Effector CD4-positive, alpha-beta T cell (primary cell): ENCODE data around the gene UBE2E1.

Experiments used
- DNase-seq: peaks from one replicate; pipeline ENCODE4 v3.0.0-alpha.2; 2020

Gene UBE2E1

DNA sequence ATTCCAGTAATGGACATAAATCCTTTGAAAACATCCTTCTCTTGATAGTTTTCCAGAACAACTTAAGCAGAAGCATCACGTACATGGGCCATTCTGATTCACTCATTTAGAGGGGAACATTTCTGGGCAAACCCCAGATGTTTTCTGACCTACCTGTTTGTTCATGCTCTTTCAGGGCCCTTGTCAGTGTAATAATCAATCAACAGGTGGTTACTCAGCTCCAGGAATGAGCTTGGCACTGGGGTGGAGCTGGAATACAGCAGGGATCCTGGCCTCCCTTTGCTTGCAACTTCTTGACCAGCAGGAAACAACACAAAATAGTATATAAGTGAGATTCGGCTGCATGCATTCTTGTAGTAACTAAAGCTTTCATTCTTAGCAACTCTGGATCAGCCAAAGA, 9.2 kb upstream of the UBE2E1 start:
- DNase-seq, result no peak

- DNase-seq, result no peak
Observed at GRCh38 chr3:23797491-23797890, 8.3 kb upstream of the UBE2E1 start.

DNA sequence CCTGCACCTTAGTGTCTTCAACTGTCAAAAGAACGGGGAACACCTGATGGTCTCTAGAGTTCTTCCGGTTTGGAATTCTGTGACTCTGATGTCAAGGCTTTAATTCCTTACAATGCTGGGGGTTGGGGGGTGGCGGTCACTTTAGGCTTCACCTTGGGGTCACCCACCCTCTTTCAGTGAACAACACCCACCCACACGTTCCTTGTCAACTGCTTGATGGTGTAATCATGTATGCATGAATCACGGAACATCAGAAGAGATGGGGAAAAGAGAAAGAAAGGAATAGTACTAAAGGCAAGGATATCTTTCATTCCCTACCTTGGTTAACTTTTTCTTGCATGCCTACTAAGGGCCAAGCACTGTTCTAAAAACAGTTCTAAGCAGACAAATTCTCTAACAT, 7.3 kb upstream of the UBE2E1 start:
- no peak for DNase-seq

- DNase-seq, result no peak
Observed at GRCh38 chr3:23798876-23799275, 6.9 kb upstream of the UBE2E1 start.

- DNase-seq, result no peak
Observed at GRCh38 chr3:23800731-23801130, 5.0 kb upstream of the UBE2E1 start.

- no peak for DNase-seq
Observed at GRCh38 chr3:23804441-23805209, 1.1 kb upstream of the UBE2E1 start.

GRCh38 chr3:23805210-23805632, 534 bp upstream of the UBE2E1 start:
- no peak for DNase-seq

DNA sequence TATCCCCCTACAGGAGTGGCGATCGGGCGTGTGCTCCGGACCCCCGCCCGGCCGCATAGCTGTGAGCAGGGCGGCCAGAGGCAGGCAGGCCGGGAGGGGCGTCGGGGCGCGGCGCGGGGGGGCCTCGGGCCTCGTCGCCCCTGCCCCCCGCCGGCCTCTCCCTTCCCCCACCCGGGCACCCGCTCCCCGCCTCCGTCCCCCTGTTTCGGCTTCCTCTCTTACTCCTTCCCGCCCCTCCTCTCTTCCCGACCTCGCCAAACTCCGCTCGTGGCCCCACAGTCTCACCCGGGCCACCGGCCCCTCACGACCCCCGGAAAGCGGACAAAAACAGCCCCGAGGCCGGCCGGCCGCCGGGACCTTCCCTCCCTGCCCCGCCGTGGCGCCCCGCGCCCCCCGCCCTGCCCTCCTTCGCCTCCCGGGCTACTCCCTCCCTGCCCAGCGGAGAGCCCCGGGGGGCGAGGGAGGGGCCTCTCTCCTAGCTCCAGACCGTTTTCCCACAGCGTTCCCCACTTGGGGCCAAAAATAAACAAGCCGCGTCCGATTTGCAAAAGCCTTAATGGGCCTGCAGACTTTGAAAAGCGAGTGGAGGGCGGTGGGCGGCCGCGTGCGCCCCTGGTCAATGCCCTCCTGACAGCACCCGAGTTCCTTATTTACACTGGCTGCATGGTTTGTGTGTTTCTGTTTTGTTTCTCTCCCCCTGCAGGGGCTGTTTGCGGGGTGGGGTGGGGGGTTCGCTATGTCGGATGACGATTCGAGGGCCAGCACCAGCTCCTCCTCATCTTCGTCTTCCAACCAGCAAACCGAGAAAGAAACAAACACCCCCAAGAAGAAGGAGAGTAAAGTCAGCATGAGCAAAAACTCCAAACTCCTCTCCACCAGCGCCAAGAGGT, 1.0 kb downstream of the UBE2E1 start:
- DNase-seq, result no peak

DNA sequence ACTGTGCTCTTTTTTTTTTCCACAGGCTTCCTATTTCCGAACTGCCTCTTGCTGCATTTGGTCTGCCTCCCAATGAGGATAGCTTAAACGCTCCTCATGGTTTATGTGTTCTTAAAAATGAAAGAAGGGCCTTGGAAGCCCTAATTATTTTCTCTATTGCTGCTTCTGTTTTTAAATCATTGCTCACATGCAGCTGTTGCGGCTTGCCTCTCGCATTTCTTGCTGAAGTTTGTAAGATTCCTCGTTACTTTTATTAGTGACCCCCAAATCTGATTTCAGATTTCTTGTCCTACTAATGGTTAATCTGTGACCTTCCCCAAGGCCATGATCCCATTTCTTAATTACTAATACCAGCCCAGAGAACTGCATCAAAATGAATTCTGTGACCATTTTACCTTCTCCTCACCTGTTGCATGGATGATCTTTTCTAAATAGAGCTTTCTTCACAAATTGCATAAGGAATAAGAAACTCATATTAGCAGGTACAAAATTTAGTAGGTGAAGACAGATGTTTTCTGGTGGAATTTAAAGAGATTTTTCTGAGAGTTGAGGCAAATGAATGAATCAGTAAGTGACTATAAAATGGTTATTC, 1.8 kb downstream of the UBE2E1 start:
- no peak for DNase-seq

GRCh38 chr3:23808525-23808924, 2.8 kb downstream of the UBE2E1 start:
- no peak for DNase-seq

DNA sequence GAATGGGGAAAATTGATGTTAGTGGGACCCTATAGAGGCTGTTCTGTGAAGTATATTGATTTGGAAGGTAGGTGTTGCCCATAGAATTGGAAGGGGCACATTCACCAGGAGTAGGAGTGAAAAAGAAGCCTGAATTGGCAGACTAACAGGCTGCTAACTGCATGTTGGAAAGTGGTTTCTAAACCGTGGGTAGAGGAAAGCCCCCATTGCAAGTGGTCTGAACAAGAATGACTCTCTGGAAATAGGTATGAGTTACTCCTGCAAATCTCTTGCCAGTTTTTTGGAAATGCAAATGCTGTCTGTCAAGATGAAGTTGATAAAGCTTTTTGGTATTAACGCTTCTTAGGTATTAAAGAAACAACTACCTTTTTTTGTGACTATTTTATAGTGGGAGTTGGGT, 3.5 kb downstream of the UBE2E1 start:
- DNase-seq, result no peak

GRCh38 chr3:23809840-23810342, 4.1 kb downstream of the UBE2E1 start:
- no peak for DNase-seq

DNA sequence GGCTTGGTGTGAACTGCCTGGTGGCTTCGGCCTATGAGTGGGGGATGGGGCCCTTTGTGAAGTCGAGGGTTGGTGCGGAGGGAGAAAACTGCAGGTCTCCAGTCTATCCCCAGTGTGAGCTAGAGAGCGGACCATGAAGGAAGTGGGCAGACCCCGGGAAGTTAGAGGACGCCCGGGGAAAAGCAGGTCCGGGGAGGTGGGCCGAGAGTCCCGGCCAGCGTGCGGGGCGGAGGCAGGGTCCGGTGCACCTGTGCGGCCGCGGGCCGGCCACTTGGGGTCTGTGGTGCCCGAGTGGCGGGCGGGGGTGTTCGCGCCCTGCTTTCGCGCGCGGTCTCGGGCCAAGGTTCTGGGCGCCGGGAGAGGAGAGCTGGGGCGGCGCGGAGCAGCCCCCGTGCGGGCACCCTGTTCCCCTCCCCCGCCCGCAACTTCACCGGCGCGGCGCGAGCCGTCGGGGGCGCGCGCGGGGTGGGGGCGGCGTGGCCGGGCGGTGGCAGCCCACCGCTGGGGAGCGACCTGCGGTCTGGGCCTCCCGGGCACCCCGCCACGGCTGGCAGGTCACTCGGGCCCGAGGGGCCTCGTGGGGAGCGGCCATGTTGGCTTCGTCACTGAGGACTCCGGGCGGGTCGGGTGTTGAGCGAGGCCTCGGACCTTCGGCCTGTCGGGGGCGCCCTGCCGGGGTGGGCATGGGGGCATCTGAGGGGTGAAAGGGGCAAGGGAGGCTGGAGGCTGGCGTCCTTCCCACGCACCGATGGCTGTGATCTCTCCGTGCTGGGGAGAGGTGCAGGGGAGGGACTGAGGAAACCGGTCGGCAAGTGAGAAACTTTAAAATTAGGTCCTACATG, 4.8 kb downstream of the UBE2E1 start:
- peak; percentile 10 for DNase-seq

GRCh38 chr3:23811185-23811527, 5.4 kb downstream of the UBE2E1 start:
- no peak for DNase-seq

- DNase-seq, result no peak
Observed at GRCh38 chr3:23811919-23812318, 6.2 kb downstream of the UBE2E1 start.

DNA sequence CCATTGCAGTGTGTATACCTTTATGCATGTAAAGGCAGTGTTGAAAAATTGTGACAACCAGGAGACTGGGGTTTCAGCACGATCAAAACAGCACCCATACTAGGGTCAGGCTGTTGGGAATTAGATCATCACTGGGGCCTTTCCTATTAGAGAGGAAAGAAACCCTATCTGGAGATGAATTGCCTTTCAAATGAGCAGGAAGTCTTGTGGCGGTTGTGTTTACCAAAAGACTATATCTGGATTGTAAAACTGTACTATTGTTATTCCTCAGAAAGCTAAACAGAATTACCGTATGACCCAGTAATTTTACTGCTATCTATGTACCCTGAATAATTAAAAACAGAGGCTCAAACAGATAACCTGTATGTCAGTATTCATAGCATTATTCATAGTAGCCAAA, 10.1 kb downstream of the UBE2E1 start:
- DNase-seq, result no peak

DNA sequence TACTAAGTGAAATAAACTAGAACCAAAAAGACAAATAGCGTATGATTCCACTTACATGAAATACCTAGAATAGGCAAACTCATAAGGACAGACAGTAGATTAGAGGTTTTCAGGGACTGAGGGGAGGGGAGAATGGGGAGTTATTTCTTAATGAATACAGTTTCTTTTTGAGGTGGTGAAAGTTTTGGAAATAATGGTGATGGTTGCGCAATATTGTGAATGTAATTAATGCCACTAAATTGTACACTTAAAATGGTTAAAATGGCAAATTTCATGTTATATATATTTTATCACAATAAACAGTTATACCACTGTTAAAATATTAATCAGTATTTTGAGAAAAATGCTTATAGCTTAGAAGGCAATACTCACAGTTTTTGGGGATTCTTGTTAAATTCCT, 11.0 kb downstream of the UBE2E1 start:
- DNase-seq, result no peak

- DNase-seq, result no peak
Observed at GRCh38 chr3:23817508-23818223, 11.9 kb downstream of the UBE2E1 start.

DNA sequence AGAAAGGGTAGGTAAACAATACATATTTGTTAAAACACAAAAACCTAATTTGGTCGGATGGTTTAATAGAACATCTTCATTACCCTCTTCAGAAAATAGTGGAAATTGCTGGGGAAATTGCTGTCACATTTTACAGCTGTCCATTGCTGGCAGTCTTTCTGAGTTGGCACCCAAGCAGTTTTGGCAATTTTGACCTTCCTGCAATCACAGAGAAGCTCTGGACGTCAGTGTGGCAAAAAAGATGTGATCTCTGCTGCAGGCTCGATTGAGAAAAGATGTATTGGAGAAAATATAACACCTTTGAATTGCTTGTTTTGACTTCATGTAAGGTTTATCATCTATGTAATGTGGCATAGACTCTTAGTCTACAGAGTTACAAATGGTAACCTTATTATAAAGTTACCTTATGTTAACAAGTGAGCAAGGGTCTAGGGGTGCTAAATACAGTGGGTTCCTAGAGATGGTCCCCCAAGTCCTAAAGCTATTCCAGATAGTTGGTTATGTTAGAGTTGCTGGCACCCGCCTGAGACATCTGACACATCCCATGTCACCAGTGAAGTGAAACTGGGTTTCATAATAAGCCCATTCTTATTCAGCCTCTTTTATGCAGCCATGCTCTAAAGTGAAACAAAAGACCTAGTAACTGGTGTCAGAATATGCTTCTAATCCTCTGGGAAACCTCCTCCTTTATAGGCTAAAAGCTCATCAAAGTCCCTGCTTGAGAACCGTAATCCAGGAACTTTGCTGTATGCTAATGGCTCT, 14.0 kb downstream of the UBE2E1 start:
- DNase-seq, result no peak

DNA sequence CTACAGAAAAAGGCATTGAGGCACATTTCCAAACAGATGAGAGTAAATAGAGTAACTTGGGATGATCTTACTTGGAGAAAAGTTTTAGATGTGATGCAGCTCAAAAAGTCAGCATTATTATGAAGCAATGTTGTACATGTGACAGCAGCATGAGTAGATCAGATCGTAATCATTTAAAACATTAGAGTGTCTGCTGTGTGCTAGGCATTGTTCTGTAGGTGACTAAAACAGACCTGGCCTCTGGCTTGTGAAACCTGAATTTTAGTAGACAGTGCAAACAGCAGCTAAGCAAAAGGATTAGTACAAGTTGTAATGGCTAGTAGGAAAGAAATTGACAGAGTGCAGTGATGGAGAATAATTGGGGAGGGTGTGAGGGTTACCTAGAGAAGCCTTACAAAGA, 15.1 kb downstream of the UBE2E1 start:
- DNase-seq, result no peak

DNA sequence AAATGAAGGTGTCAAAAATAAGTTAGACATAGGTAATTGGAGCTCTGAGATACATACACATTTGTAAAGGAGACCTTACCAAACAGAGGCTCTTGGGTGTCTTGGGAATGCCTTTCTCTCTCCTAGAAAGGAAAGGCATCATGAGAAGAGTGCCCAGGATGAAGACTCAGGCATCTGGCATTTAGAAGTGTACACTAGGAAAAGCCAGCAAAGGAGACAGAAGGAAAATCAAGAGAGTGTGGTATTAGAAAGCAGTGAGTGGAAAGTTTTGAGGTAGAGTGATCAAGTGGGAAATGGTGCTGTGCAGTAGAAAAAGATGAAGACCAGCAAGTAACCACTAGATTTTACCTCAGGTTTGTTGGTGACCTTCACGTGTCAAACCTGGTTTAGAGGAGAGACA, 16.1 kb downstream of the UBE2E1 start:
- DNase-seq, result no peak
